K562 (cell line): ENCODE measurements around the gene KRTAP13-4. TPM values are rescaled to one million over a fixed set of nuclear protein-coding genes. Genes with fewer than 3 reads are reported as not detected.

Experiments used
- ATAC-seq: fragments of 200-7000 bp; cut with Tn5 transposase; 3 replicates; pipeline ENCODE4 v1.9.1; 2020; ENCODE audit warnings: moderate library complexity
- BruUV-seq: library from RNA; stranded (reverse); fragments of 400-500 nt; replicated peaks from 2 replicates; lab custom pipeline; 2021; lab: Mats Ljungman, UMichigan
- CTCF ChIA-PET: fragments of 300-600 bp; formaldehyde crosslinking; extraction: SDS; loops from one replicate; lab custom pipeline; 2021; ENCODE audit warnings: low intra/inter-chr PET ratio; lab: Yijun Ruan, JAX
- POLR2A ChIA-PET: fragments of 300-600, 350-650 bp; sonication (Branson Sonifier 250); formaldehyde crosslinking; extraction: SDS; loops from one replicate; lab custom pipeline; 2021; ENCODE audit warnings: antibody characterized with exemption, inconsistent platforms; lab: Yijun Ruan, JAX
- DNase-seq, 4 experiments: peaks; one replicate each; pipeline versions ENCODE4 v3.0.0 to v3.0.0-alpha.2; 2011 to 2018; ENCODE audit warnings: low spot score in 3 of 4, mixed read lengths in 3 of 4; ENCODE audit errors: extremely low read depth in 1 of 4
- FAIRE-seq: peaks from 2 replicates; lab custom pipeline; 2011; peaks lifted over from hg19 to GRCh38; lab: Jason Lieb, UNC
- H2AFZ ChIP-seq: 2 replicates; pipeline ENCODE4 v1.6.0; 2011; ENCODE audit warnings: low read depth, low read length, control low read depth, inconsistent platforms
- H3K27ac ChIP-seq: fragments of 200-600 bp; 3 replicates; pipeline ENCODE4 v1.8.0; 2011; ENCODE audit warnings: low read depth, mild to moderate bottlenecking, control low read depth, inconsistent platforms, low read length, moderate library complexity, mixed read lengths; ENCODE audit errors: extremely low read depth
- H3K27me3 ChIP-seq, 2 experiments: fragments of 300-600 bp in 1 of 2; 2 replicates in 1 of 2; 3 replicates in 1 of 2; pipeline versions ENCODE4 v1.6.0 to v1.8.0; 2011; ENCODE audit warnings: inconsistent platforms in 2 of 2, low read length in 2 of 2, mild to moderate bottlenecking in 1 of 2, mixed read lengths in 1 of 2, moderate library complexity in 1 of 2; ENCODE audit not compliant: control insufficient read depth in 2 of 2, insufficient read depth in 2 of 2
- H3K36me3 ChIP-seq: fragments of 300-600 bp; 3 replicates; pipeline ENCODE4 v1.8.0; 2011; ENCODE audit warnings: mild to moderate bottlenecking, low read length, inconsistent platforms; ENCODE audit not compliant: control insufficient read depth, insufficient read depth
- H3K4me1 ChIP-seq, 2 experiments: fragments of 200-600 bp in 1 of 2; replicated peaks in 1 of 2; 2 replicates in 1 of 2; 3 replicates in 1 of 2; pipeline versions ENCODE4 v1.5.1 to v1.8.0; 2011; ENCODE audit warnings: inconsistent platforms in 2 of 2, low read length in 2 of 2, mild to moderate bottlenecking in 1 of 2, mixed read lengths in 1 of 2, moderate library complexity in 1 of 2; ENCODE audit not compliant: control insufficient read depth in 2 of 2, insufficient read depth in 2 of 2
- H3K4me2 ChIP-seq: 2 replicates; pipeline ENCODE4 v1.6.1; 2011; ENCODE audit warnings: low read length, control low read depth, inconsistent platforms, mixed read lengths; ENCODE audit not compliant: insufficient read depth
- H3K4me3 ChIP-seq: fragments of 200-600 bp; sonication (generic), shearing (Covaris generic); 2 replicates; pipeline ENCODE4 v1.5.1; 2016; ENCODE audit warnings: control low read depth, inconsistent platforms
- H3K79me2 ChIP-seq: fragments of 200-600 bp; 3 replicates; pipeline ENCODE4 v1.8.0; 2011; ENCODE audit warnings: low read length, inconsistent platforms; ENCODE audit not compliant: control insufficient read depth, insufficient read depth
- H3K9ac ChIP-seq, 2 experiments: 2 replicates each; pipeline versions ENCODE4 v1.6.0 to v1.6.1; 2011; ENCODE audit warnings: low read depth in 2 of 2, low read length in 2 of 2, control low read depth in 1 of 2, inconsistent platforms in 1 of 2, mild to moderate bottlenecking in 1 of 2, mixed read lengths in 1 of 2; ENCODE audit not compliant: insufficient read depth in 1 of 2
- H3K9me1 ChIP-seq: one replicate; pipeline ENCODE4 v1.6.0; 2011; ENCODE audit warnings: inconsistent platforms, mild to moderate bottlenecking, low read length, moderate library complexity; ENCODE audit not compliant: control insufficient read depth, insufficient read depth
- H3K9me3 ChIP-seq: replicated peaks from 2 replicates; pipeline ENCODE4 v1.5.1; 2011; ENCODE audit warnings: low read depth, low read length, inconsistent platforms; ENCODE audit not compliant: control insufficient read depth, insufficient read depth
- H4K20me1 ChIP-seq: replicated peaks from 2 replicates; pipeline ENCODE4 v1.6.1; 2011; ENCODE audit warnings: low read length, inconsistent platforms, mixed read lengths; ENCODE audit not compliant: control insufficient read depth, insufficient read depth
- ATF4 ChIP-seq: fragments of 450-650 bp; formaldehyde crosslinking; IDR thresholded peaks from 2 replicates; pipeline ENCODE4 v1.4.0; 2022; ENCODE audit warnings: mild to moderate bottlenecking, moderate library complexity
- FOXJ3 ChIP-seq: sonication (generic); formaldehyde crosslinking; IDR thresholded peaks from 2 replicates; pipeline ENCODE4 v1.4.0; 2020; ENCODE audit warnings: mild to moderate bottlenecking, missing genetic modification reagents
- LARP7 ChIP-seq: fragments of 450-650 bp; IDR thresholded peaks from 2 replicates; pipeline ENCODE4 v1.6.1; 2016
- LEF1 ChIP-seq: fragments of 450-650 bp; IDR thresholded peaks from 2 replicates; pipeline ENCODE4 v1.6.1; 2016; ENCODE audit warnings: mild to moderate bottlenecking
- NEUROD1 ChIP-seq: fragments of 150-350 bp; IDR thresholded peaks from 2 replicates; pipeline ENCODE4 v1.6.1; 2014; ENCODE audit warnings: borderline replicate concordance, low read length, low read depth; ENCODE audit not compliant: partially characterized antibody
- NR2C2 ChIP-seq, 2 experiments: fragments of 200-800 bp in 1 of 2; sonication (Bioruptor generic) in 1 of 2; sonication (generic) in 1 of 2; formaldehyde crosslinking in 1 of 2; IDR thresholded peaks; 2 replicates each; pipeline versions ENCODE4 v1.6.1 to v1.8.0; 2016 to 2022; ENCODE audit warnings: mild to moderate bottlenecking in 1 of 2, missing compliant biosample characterization in 1 of 2, missing genetic modification characterization in 1 of 2, missing genetic modification reagents in 1 of 2
- PCBP2 ChIP-seq: fragments of 200-400 bp; formaldehyde crosslinking; IDR thresholded peaks from 2 replicates; pipeline ENCODE4 v1.6.1; 2018; ENCODE audit warnings: low read length, low read depth, mild to moderate bottlenecking, moderate library complexity; ENCODE audit not compliant: poor library complexity, severe bottlenecking
- RHOXF2B ChIP-seq: fragments of 250-450 bp; sonication (Bioruptor Pico); conservative IDR thresholded peaks from 2 replicates; pipeline ENCODE4 v1.5.1; 2021
- TCFL5 ChIP-seq: fragments of 250-450 bp; sonication (Bioruptor Pico); conservative IDR thresholded peaks from 2 replicates; pipeline ENCODE4 v1.6.1; 2021; ENCODE audit warnings: mild to moderate bottlenecking, moderate library complexity, matching md5 sums
- TRIM24 ChIP-seq, 2 experiments: fragments of 450-650 bp; IDR thresholded peaks; 2 replicates each; pipeline ENCODE4 v1.6.1; 2016
- ZNF217 ChIP-seq: sonication (generic); formaldehyde crosslinking; IDR thresholded peaks from 2 replicates; pipeline ENCODE4 v1.8.0; 2022; ENCODE audit warnings: mild to moderate bottlenecking, missing genetic modification reagents
- WGBS: fragments of 100-300 bp; shearing (Covaris generic); methylation state at CpG from one replicate; pipeline ENCODE4 v1.1.6; 2016; ENCODE audit warnings: low coverage, mixed read lengths; ENCODE audit not compliant: insufficient coverage; ENCODE audit errors: missing lambda C conversion rate; 5-methylcytosine and 5-hydroxymethylcytosine counted together
- in situ Hi-C: fragments of 300-500 bp; cut with MboI; formaldehyde crosslinking; loops from 4 replicates; pipeline ENCODE4 v1.15.0; 2018; ENCODE audit warnings: inconsistent platforms, mixed read lengths
- intact Hi-C: fragments of 100-400 bp; cut with micrococcal nuclease; formaldehyde crosslinking; loops from 2 replicates; pipeline ENCODE4 v1.14.2; 2022
- polyA plus RNA-seq, 8 experiments: library from polyadenylated mRNA; depleted of rRNA in 4 of 8; stranded (reverse) in 5 of 8; unstranded in 3 of 8; fragments of >200 nt; fragmentation: Nextera tagmentation in 2 of 8; fragmentation: Illumina TruSeq in 1 of 8; extraction: Ambion mirVana in 2 of 8; extraction: Trizol in 1 of 8; gene quantifications; 2 replicates each; pipeline versions ENCODE4 v1.2.1 to v1.2.3, GENCODE V29; 2011 to 2014; ENCODE audit warnings: inconsistent platforms in 1 of 8, missing spikeins in 1 of 8
- total RNA-seq, 7 experiments: library from RNA; depleted of rRNA in 6 of 7; stranded (reverse); fragments of >200 nt in 6 of 7; fragmentation: Illumina TruSeq in 2 of 7; extraction: Trizol in 2 of 7; gene quantifications; 2 replicates each; pipeline versions ENCODE4 v1.2.1 to v1.2.3, GENCODE V29; 2011 to 2021; ENCODE audit warnings: low replicate concordance in 1 of 7
- TF ChIP-seq, protein P1 (sequence below): fragments of 250-450 bp; sonication (Bioruptor Pico); IDR thresholded peaks from 2 replicates; pipeline ENCODE4 v1.4.0; 2020; ENCODE audit warnings: mild to moderate bottlenecking, moderate library complexity
- TF ChIP-seq, protein P2 (sequence below), 3 experiments: fragments of 200-800 bp in 1 of 3; sonication (Bioruptor generic) in 1 of 3; sonication (generic) in 1 of 3; formaldehyde crosslinking in 1 of 3; IDR thresholded peaks; 2 replicates each; pipeline versions ENCODE4 v1.6.1 to v1.8.0; 2016 to 2022; ENCODE audit warnings: mild to moderate bottlenecking in 2 of 3, missing compliant biosample characterization in 2 of 3, missing genetic modification characterization in 2 of 3, missing genetic modification reagents in 1 of 3

The KRTAP13-4 gene
- total and polyA plus RNA-seq, 9 of the 15 experiments (the other 6 are each of a cell fraction or from before 2014, with no cell fraction given), result not detected

DNA sequence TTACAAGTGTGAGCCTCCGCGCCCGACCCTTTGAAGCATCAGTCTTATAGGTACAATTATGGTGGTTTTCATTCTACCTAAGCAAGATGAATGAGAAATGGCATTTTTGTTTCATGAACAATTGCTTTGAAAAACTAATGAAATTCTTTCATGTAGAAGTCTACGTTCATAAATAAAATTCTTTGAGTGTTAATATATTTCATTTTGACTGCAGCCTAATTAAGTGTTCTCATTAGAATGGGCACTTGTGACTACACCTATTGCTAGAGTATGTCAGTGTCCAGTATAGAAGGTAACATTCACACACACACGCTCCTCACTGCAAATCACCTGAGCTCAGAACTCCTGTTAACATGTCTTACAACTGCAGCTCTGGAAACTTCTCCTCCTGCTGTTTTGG is 10.0 kb downstream of the KRTAP13-4 start, which contains the start of gene KRTAP15-1:
KRTAP15-1 (plus strand) TSS at position 301 of the 400 bp plus-strand sequence; CDS start at position 354, 53 bp downstream.
- in situ Hi-C loops (no loop called here), intact Hi-C loops (no loop called here)
- Histone ChIP-seq H2AFZ (no peak within 1 kb of the TSS), H3K79me2 (no peaks in the 10 kb centered on the region), H4K20me1 (no peaks in the 10 kb centered on the region), H3K9ac (no peak within 1 kb of the TSS), H3K27ac (no peak within 1 kb of the TSS), H3K4me2 (no peak within 1 kb of the TSS), H3K9me1 (no peaks in the 10 kb centered on the region), H3K4me3 (no peak within 1 kb of the TSS), H3K36me3 (no peaks in the 10 kb centered on the region), H3K4me1 (no peaks in the 10 kb centered on the region), H3K27me3 (no peaks in the 10 kb centered on the region), H3K9me3 (no peaks in the 10 kb centered on the region; the same call in 1 of the 2 replicates)
- ChIA-PET CTCF (no interaction called here), POLR2A (no interaction called here)
- no TSS peak for BruUV-seq
- DNase-seq (no peak), FAIRE-seq (no peak), ATAC-seq (no peak)
- WGBS, result 2% methylated on average over 5 of the region's 5 CpGs
- TF ChIP-seq NR2C2 (CRISPR knock-in tag; IDR thresholded peaks at IDR 0.05) (no peak), NR2C2 (tag; IDR thresholded peaks at IDR 0.05) (no peak), PCBP2 (no peak), NEUROD1 (no peak), FOXJ3 (CRISPR knock-in tag) (no peak), ATF4 (CRISPR knock-in tag) (no peak), ZNF217 (CRISPR knock-in tag) (no peak), LEF1 (no peak), RHOXF2B (no peak), TRIM24 (IDR thresholded peaks at IDR 0.05) (no peak), LARP7 (no peak), TCFL5 (no peak)
- TF ChIP-seq, protein P1, sequence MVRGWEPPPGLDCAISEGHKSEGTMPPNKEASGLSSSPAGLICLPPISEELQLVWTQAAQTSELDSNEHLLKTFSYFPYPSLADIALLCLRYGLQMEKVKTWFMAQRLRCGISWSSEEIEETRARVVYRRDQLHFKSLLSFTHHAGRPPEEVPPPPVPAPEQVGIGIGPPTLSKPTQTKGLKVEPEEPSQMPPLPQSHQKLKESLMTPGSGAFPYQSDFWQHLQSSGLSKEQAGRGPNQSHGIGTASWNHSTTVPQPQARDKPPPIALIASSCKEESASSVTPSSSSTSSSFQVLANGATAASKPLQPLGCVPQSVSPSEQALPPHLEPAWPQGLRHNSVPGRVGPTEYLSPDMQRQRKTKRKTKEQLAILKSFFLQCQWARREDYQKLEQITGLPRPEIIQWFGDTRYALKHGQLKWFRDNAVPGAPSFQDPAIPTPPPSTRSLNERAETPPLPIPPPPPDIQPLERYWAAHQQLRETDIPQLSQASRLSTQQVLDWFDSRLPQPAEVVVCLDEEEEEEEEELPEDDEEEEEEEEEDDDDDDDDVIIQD, result no peak
- TF ChIP-seq, protein P2, sequence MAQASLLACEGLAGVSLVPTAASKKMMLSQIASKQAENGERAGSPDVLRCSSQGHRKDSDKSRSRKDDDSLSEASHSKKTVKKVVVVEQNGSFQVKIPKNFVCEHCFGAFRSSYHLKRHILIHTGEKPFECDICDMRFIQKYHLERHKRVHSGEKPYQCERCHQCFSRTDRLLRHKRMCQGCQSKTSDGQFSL (CRISPR knock-in tag; IDR thresholded peaks at IDR 0.05), result no peak
- TF ChIP-seq, protein P2 (tag; IDR thresholded peaks at IDR 0.05), result no peak
